NCI-H526 (cell line): ENCODE measurements around the gene CARHSP1.
"Not testable (repeated sequence)": the region's sequence is repeated elsewhere in the genome, so short reads cannot be mapped to it uniquely, and the experiment has no call there.

Source experiments
- DNase-seq, 2 experiments: peaks; one replicate each; lab custom pipeline; 2025; lab: John Stamatoyannopoulos, UW

Gene CARHSP1

GRCh38 chr16:8872071-8872470 lies 3.3 kb upstream of the CARHSP1 start:
- DNase-seq = no peak

DNA sequence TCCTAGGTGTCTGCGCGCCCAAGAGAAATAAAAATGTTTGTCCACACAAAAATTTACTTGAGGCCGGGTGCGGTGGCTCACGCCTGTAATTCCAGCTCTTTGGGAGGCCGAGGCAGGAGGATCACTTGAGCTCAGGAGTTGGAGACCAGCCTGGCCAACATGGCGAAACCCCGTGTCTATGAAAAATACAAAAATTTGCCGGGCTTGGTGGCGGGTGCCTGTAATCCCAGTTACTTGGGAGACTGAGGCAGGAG lies 1.1 kb upstream of the CARHSP1 start:
- DNase-seq = not testable (repeated sequence)

GRCh38 chr16:8869212-8869987 lies 594 bp upstream of the CARHSP1 start:
- DNase-seq = peak in 1 of 2 experiments; percentile 15

- DNase-seq = no peak
Observed at GRCh38 chr16:8867932-8868415, 832 bp downstream of the CARHSP1 start.

GRCh38 chr16:8867216-8867931 lies 1.4 kb downstream of the CARHSP1 start:
- DNase-seq = peak in 1 of 2 experiments; percentile 43

DNA sequence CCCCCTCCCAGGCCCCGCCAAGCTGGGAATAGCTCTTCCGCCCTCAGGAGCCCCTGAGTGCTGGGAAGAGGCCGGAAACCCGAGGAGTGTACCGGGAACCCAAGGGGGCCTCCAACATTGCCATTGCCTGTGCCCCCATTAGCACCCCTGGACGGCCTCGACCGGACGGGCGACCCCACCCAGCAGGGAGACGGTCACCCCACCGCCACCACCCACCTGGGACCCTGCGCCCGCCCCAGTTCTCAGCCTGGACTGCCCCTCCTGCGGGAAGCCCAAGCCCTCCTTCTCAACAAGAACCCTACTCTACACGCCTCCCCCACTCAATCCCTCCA lies 2.0 kb downstream of the CARHSP1 start:
- DNase-seq = no peak

- DNase-seq = peak; percentile 42 to 74
Observed at GRCh38 chr16:8866118-8866883, 2.5 kb downstream of the CARHSP1 start.

DNA sequence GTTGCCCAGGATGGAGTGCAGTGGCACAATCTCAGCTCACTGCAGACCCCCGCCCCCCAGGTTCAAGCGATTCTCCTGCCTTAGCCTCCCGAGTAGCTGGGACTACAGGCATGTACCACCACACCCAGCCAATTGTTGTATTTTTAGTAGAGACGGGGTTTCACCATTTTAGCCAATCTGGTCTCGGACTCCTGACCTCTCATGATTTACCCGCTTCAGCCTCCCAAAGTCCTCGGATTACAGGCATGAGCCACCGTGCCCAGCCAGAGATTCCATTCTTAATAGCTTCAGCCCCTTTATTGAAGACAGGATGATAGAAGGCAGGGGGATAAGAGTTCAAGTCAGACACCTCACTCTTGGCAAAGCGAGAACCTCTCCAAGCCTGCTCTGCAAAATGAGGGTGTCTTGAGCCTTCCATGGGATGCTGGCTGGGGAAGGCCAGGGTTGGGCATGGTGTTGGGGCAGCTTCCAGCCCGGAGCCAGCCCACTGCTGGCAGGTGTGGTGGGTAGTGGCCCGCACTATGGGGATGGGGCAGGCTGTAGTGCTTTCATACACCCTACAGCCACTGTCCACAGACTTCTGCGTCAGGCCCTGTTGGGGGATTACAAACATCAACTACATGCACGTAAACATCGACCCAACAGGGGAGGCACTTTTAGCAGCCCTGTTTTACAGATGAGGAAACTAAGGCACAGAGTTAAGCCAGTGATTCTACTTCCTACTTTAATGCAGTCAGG lies 3.5 kb downstream of the CARHSP1 start:
- no peak for DNase-seq

GRCh38 chr16:8864480-8865110 lies 4.2 kb downstream of the CARHSP1 start:
- DNase-seq = no peak

GRCh38 chr16:8863594-8864424 lies 5.0 kb downstream of the CARHSP1 start:
- DNase-seq = peak in 1 of 2 experiments; percentile 15

- DNase-seq = no peak
Observed at GRCh38 chr16:8862309-8863130, 6.3 kb downstream of the CARHSP1 start.

- DNase-seq = no peak
Observed at GRCh38 chr16:8861563-8862308, 7.1 kb downstream of the CARHSP1 start.

GRCh38 chr16:8859913-8860881 lies 8.6 kb downstream of the CARHSP1 start:
- no peak for DNase-seq

DNA sequence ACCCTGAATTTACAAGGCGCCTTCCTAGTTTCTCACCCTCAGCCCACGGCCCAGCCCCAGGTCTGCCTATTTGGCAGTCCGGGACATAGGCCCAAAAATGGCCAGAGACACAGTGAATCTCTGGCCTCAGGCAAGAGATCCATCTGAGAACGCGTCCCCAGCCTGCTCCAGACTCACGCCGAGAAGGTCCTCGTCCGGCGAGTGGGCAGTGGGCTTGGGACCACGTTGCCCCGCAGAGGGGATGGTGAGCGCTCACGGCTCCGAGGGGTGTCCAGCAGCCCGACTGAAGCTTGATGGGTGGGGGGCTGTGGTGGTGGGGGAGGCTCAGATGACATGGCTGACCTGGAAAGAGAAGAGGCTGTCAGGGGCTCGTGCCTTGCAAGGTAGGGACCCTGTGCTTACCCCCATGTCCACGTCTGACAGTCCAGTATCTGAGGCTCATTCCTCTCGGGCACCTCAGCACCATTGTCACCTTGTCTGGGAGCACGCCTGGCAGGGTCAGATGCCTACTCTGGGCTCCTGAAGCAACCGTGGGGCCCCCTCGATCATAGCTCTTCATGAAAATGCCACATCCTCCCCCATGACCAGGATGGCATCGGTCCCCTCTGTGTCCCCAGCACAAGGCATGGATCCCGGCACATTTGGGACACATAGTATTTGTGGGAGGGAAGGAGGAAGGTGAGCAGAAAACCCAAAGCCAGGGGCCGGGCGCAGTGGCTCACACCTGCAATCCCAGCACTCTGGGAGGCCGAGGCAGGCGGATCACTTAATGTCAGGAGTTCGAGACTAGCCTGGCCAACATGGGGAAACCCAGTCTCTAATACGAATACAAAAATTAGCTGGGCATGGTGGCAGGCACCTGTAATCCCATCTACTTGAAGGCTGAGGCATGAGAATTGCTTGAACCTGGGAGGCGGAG lies 9.6 kb downstream of the CARHSP1 start:
- DNase-seq = no peak

DNA sequence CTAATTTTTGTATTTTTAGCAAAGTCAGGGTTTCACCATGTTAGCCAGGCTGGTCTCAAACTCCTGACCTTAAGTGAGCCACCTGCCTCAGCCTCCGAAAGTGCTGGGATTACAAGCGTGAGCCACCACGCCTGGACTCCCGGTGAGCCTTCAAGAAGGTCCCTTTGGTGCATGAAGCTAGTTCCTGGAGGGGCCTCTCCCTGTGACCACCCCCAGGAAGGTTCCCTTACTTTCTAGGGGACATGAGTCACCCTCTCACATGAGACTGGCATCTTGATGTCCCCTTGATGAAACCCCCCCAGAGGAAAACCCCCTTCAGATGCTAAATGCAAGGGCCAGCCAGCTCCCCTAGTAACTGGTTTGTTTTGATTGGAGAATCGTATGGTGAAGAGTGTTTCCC lies 12.8 kb downstream of the CARHSP1 start:
- DNase-seq = no peak

GRCh38 chr16:8855051-8855786 lies 13.6 kb downstream of the CARHSP1 start:
- DNase-seq = no peak
